Retinal pigment epithelial cell (primary cell): ENCODE measurements around the gene TUBB4B.
A peak's percentile ranks its signal among the peaks of the same experiment; 100 is the strongest.

ENCODE experiments used
- DNase-seq: peaks from one replicate; pipeline ENCODE4 v3.0.0-alpha.2; 2010; ENCODE audit warnings: low read depth
- H3K4me3 ChIP-seq: 2 replicates; pipeline ENCODE4 v1.5.1; 2011; ENCODE audit warnings: mild to moderate bottlenecking, low read length, control low read depth, moderate library complexity
- TF ChIP-seq, protein P1 (sequence below): conservative IDR thresholded peaks from 2 replicates; pipeline ENCODE4 v1.5.1; 2011; ENCODE audit warnings: low read depth, low read length, control low read depth, inconsistent platforms

Gene TUBB4B

DNA sequence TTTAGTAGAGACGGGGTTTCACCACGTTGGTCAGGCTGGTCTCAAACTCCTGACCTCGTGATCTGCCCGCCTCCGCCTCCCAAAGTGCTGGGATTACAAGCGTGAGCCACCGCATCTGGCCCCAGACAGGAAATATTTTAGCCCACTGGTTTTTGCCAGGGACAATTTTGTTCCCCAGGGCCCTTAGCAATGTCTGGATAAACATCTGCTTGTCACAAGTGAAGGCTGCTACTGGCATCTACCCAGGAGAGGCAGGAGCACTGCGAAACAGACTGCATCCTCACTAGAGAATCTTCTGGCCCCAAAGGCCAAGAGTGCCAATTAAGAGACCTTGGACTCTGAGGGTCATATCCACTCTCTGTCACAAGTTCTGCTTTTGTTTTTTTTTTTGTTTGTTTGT lies 38.1 kb upstream of the TUBB4B start:
- TF ChIP-seq, protein P1, sequence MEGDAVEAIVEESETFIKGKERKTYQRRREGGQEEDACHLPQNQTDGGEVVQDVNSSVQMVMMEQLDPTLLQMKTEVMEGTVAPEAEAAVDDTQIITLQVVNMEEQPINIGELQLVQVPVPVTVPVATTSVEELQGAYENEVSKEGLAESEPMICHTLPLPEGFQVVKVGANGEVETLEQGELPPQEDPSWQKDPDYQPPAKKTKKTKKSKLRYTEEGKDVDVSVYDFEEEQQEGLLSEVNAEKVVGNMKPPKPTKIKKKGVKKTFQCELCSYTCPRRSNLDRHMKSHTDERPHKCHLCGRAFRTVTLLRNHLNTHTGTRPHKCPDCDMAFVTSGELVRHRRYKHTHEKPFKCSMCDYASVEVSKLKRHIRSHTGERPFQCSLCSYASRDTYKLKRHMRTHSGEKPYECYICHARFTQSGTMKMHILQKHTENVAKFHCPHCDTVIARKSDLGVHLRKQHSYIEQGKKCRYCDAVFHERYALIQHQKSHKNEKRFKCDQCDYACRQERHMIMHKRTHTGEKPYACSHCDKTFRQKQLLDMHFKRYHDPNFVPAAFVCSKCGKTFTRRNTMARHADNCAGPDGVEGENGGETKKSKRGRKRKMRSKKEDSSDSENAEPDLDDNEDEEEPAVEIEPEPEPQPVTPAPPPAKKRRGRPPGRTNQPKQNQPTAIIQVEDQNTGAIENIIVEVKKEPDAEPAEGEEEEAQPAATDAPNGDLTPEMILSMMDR: no peak
- DNase-seq: no peak
- no peak overlapping the region for H3K4me3 ChIP-seq

DNA sequence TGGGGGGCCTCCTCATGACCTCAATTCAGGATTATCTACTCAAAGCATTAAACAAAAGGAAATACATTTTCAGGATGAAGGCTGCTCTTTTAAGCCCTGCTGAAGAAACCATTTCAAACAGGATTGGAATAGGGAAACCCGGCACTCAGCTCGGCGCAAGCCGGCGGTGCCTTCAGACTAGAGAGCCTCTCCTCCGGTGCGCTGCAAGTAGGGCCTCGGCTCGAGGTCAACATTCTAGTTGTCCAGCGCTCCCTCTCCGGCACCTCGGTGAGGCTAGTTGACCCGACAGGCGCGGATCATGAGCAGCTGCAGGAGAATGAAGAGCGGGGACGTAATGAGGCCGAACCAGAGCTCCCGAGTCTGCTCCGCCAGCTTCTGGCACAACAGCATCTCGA lies 36.4 kb upstream of the TUBB4B start:
- TF ChIP-seq, protein P1: no peak
- DNase-seq: no peak
- H3K4me3 ChIP-seq: peak overlapping the region; percentile 86

GRCh38 chr9:137205126-137206069 lies 35.7 kb upstream of the TUBB4B start, which contains the start of the genes NDOR1 and TMEM203:
Gene NDOR1 (plus strand): TSS chr9:137205700. CDS start chr9:137205778, 78 bp downstream.
Gene TMEM203 (minus strand): TSS chr9:137205648. CDS start chr9:137205414, 234 bp downstream.
- H3K4me3 ChIP-seq: peak within 1 kb of the TSS; percentile 86
- TF ChIP-seq, protein P1: no peak
- no peak for DNase-seq

- TF ChIP-seq, protein P1: no peak
- peak overlapping the region; percentile 86 for H3K4me3 ChIP-seq
- no peak for DNase-seq
Observed at GRCh38 chr9:137206602-137207001, 34.5 kb upstream of the TUBB4B start.

GRCh38 chr9:137211532-137211931 lies 29.6 kb upstream of the TUBB4B start:
- no peak overlapping the region for H3K4me3 ChIP-seq
- no peak for DNase-seq
- TF ChIP-seq, protein P1: no peak

GRCh38 chr9:137212520-137212919 lies 28.6 kb upstream of the TUBB4B start:
- no peak overlapping the region for H3K4me3 ChIP-seq
- DNase-seq: no peak
- TF ChIP-seq, protein P1: no peak
